GM21723 (cell line): Measurements from ENCODE around the gene CREG2.
A peak's percentile ranks its signal among the peaks of the same experiment; 100 is the strongest.

Experiments used
- ATAC-seq: cut with Tn5 transposase; IDR thresholded peaks from one replicate; pipeline ENCODE4 v1.9.1; 2021; ENCODE audit warnings: mild to moderate bottlenecking, moderate library complexity; ENCODE audit not compliant: unreplicated experiment

CREG2 gene

DNA sequence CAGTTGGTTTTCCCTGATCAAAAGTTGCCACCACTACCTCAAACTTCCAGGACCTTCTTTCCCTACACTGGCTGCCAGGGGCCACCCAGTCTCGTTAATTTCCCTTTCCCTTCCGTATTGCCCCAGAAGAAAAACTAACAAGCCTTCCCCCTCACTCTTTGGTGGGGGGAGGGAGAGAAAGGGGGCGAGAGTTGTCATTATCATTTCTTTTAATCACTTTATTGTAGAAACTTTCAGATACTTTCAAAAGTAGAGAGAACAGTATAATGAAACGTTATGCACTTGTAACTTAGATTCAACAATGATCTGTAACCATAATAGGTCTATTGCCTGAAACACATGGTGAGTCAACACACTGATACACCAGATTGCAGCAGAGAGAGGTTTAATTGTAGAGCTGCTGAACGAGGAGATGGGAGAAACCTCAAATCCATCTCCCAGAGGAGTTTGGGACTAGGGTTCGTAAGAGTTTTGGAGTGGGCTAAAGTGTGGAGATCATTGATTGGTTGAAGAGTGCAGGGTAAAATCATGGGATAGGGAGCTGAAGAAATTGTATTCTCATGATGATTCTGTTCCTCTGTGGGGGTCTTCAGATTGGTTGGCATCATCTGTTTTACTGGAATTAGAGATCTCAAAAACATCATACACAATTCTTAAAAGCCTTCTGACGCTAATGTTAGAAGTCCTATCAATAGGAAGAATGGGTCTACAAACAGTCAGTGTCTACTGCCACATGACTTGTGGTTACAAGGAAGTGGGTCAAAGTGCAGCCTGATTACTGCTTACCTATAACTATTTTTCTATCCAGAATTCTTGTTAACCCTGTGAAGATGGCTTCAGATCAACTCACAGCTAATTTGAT lies 76.2 kb downstream of the CREG2 start:
- no peak for ATAC-seq

DNA sequence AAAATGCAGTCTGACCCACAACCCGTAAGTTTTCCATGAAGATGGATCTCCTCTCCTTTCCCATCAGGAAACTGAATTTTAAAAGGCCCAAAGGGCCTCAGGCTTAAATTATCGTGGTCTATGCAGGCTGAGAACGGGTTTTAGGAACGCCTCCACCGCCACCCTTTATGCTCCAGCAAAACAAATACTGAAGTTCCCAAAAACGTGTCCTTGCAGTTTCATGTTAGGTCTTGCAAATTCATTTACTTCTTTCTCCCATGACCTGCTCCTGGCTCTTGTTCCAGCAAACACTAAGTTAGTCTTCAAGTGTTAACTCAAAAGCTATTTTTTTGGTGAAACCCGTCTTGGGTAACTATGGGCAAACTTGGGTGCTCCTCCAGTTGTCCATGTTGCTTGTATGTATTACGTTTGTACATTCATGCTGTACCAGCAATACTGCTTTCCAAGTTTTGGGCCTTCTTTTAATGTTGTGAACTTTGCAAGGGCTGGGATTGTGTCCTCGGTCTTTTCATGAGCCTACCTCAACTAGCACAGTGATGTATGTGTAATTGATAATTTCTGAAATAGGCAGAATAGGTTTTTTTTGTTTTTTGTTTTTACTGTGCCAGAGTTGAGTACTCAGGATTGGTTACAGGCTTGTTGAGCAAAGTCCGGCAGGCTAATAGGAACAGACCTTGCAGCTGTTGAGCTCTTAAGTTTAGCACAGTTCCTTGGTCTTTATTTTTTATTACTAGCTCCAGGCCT lies 77.0 kb downstream of the CREG2 start:
- ATAC-seq: no peak

DNA sequence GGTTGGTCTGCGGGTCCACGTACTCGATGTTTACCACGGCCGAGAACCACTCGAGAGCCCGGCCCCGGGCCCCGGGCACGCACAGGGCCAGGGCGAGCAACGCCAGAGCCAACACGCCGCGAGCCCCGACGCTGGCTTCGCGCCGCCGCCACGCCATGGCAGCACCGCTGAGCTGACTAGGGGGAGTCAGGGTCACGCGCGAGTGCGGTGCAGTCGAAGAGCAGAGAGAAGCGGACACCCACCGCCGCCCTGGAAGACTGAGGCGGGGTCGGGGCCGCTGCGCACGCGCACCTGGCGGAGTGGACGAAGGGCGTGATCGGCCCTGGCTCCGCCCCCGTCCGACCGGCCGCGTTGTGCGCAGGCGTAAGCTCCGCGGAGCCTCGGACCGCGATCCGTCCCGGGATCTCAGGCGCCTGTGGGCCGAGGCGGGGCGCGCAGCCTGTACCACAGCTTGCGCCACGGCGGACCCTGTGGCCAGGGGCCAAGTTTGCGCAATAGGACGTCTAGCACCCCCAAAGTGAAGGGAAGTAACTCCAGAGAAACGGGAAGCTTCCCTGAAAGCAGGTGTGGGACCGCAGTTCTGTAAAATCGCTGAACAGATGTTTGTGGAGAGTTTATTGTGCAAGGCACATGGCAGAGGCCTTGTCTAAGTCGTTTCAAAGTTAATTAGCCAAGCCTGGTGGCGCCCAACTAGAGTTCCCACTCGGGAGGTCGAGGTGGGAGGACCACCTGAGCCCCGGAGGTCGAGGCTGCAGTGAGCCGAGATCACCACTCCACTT lies 78.7 kb downstream of the CREG2 start, which contains the start of gene RNF149:
Gene RNF149 (minus strand): TSS at position 270 of the 779 bp plus-strand sequence. CDS start 113 bp downstream, at position 157.
- ATAC-seq: peak; percentile 58

DNA sequence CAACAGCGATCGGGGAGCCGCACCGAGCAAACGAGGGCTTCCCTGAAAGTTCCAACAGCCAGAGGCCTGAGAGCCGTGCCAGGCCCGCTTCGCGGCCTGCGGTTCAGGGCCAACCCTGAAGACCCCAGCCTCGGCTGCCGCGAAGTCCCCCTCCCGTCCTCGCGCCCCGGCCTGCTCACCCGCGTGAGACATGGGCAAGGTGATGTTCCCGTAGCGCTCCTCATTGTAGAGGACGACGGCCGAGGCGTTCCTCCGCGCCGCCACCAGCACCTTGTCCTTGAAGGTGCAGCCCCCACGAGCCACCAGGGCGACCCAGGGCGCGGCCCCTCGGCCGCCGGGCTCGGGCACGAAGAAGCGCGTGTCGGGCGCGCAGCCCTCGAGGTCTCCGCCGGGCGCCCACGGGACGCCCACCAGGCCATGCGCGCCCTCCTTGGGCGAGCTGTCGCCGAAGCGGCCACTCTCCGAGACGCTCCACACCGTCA lies 79.3 kb downstream of the CREG2 start:
- ATAC-seq: peak; percentile 20

DNA sequence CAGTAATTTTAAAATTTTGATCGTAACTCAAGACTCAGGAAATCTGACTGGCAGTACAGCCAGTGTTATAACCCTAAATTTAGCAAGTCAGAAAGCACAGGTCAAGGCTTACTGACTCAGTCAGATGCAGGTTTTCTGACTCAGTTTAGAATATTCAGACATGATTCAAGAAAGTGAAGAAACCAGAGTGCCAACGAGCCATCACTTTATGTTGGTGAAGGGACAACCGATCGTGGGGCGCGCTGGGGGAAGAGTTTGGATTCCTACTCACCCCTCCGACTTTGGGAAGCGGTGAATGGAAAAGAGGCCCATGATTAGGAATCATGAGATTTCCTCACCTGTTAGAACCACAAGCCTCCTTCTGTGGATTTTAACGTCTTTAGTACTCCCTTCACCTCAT lies 79.8 kb downstream of the CREG2 start:
- no peak for ATAC-seq

DNA sequence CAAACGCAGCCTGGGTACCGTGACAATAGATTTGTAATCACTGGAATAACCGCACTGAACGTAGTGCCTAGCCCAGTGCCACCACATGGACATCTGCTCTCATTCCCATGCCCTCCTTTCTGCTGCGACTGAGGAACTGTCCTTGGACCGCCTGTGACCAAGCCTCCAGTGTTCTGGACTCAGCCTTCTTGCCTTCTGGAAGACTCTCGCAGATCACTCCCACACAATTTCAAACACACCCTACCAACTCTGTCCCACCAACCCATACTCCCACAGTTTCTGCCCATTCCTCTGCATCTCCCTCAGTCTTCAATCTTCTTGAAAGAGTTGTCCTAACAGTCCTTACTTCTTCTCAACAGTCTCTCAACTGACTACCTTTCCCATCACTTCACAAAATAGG lies 80.9 kb downstream of the CREG2 start:
- peak; percentile 2 for ATAC-seq

DNA sequence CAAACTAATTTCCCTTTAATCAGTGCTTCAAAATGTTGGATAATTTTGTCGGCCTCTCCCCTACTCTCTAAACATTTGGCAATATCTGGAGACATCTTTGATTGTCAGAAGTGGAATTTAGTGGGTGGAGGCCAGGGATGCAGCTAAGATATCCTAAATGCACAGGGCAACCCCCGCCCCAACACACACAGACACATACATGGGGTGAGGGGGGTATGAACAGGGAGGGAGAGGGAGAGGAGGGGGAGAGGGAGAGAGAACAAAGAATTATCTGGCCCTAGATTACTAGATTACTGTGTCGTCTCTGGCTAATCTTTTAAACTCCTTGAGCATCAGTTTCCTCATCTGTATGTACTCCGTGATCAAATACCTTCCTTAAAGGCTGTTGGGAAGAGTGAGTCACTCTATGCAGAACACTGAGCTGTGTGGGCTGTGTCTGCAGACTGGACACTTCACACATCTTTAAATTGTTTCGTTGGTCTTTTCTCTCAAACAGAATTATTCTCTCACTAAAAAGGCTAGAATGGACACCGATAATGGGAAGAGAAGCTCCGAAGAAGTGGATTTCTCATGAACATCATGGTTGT lies 81.7 kb downstream of the CREG2 start:
- no peak for ATAC-seq

DNA sequence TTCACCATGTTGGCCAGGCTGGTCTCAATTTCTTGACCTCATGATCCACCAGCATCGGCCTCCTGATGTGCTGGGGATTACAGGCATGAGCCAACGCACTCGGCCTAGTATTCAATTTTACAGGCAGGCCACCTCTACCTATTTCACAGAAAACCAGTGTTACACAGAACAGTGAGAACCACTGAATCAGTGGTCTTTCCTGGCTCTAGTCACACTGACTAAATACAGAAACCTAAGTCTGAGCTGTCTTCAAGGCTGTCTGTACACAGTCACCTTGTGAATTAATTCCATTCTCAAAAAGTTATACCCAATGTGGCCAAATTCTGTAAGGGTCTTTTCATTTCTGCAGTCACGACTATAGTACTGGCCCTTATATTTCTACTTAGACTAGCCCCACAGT lies 82.3 kb downstream of the CREG2 start:
- ATAC-seq: no peak

DNA sequence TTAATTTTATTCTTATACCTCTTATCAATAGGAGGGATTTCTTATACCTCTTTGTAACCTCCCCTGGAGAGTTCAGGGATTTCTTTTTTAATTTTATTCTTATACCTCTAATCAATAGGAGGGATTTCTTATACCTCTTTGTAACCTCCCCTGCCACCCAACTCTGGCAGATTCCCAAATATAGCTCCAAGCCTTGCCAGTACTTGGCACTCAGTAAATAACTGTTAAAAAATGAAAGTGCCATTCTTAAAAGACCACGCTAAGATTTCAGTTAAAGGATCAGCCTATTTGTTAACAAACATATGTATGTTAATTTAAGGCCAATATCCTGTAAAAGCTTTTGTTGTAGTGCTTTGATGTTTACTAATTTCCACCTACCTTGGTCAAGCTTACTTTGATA lies 83.6 kb downstream of the CREG2 start:
- no peak for ATAC-seq

DNA sequence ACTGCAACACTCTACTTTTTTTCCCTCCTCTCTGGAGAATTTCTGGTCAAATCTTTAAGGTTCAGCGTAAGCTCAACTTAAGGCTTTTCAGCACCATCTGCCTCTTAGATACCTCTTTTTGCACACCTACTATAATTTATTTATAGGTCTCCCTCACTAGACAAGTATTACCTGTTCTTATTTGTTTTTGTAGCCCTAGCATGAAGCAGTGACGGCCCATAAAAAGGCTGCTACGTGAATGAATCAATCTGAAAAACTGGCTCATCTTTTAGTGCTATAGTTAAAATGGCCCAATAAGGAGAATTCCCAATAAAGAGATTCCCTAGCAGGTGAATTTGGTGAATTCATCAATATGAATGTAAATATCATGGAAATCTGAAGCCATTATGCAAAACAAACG lies 85.3 kb downstream of the CREG2 start:
- ATAC-seq: no peak

DNA sequence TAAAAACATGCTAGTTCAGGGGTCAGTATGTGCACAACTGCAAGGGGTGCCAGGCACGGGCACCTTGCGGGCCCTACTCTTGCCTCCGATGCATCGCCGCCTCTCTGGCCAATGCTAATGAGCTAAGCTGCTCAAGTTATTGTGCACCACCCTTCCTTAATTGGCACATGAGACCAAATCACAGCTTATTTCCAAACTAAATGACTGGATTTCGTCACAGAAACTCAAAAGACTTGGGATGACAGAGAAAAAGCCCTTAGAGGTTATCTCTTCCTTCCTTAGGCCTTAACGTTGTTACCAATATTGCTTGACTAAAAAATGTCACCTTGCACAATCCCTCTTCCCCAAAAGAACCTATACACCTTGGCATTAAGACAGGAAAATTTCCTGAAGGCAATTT lies 86.5 kb downstream of the CREG2 start:
- no peak for ATAC-seq

DNA sequence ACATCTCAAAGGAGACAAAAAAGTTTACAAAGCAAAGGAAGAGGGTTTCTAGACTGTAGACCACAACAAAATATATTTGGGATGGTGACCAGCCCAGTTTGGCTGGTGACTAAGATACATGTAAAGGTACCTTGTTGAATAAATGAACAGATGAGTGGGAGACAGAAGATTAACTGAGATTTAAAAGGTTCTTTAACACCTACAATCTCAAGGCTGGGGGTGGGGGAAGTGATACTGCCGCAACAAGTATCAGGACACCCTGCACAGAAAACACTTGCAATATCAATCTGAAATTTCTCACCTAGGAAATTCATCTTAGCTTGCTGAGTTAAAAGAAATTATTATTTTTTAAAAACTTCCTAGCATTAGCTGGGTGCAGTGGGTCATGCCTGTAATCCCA lies 87.1 kb downstream of the CREG2 start:
- no peak for ATAC-seq

DNA sequence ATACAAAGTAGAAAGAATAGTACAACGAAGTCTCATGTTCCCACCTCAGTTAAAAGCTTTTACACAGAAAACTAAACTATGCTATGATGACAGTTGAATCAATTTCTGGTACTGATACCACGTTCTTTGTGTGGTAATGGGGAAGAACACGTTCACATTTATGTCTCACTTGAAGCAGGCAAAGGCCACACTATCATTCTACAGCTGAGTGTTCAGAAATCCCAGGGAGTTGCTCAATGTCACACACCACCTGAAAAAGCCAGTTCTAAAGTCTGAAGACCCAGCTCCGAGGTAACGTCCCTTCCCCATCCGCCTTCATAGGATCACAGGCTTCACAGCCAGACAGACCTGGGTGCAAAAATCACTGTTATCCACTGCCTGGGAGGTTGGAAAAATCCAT lies 87.7 kb downstream of the CREG2 start:
- ATAC-seq: no peak

DNA sequence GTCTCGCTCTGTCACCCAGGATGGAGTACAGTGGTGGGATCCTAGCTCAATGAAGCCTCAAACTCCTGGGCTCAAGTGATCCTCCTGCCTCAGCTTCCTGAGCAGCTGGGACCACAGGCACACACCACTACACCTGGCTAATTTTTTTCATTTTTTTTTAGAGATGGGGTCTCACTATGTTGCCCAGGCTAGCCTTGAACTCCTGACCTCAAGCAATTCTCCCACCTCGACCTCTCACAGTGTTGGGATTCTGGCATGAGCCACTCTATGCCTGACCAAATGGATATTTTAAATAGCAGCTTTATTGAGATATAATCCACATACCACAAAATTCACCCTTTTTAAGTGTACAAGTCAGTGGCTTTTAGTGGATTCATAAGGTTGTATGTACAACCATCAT lies 89.9 kb downstream of the CREG2 start:
- no peak for ATAC-seq

DNA sequence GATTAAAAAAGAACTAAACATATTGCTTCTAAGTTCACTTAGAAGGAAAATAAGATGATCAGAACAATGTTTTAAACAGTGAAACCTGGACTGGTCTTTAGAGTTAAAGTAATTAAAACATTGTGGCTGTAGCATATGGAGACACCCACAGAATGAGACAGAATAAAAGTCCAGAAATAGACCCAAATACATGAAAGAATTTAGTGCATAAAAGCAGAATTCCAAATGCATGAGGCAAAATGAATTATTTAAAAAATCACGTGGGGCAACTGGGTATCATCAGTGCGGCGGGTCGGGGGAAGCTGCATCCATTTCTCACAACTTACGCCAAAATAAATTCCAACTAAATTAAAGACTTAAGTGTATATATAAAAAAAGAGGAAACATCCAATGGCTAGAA lies 90.9 kb downstream of the CREG2 start:
- ATAC-seq: no peak

DNA sequence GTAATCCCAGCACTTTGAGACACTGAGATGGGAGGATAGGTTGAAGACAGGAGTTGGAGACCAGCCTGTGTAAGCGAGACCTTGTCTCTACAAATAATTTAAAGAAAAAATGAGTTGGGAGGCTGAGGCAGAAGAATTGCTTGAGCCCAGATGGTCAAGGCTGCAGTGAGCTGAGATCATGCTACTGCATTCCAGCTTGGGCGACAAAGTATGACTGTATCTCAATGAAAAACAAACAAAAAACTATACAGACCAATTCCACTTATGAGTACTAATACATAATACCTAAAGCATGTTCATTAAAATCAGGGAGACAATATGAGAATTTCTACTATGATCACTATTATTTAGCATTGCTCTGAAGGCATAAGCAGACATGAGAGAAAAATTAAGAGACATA lies 91.4 kb downstream of the CREG2 start:
- no peak for ATAC-seq
